Loucy (cell line): ENCODE results near the gene ROBO2.

Source experiments
- H2AFZ ChIP-seq: fragments of 200-600 bp; sonication (generic); 2 replicates; pipeline ENCODE4 v1.6.0; 2016; ENCODE audit warnings: antibody characterized with exemption, mild to moderate bottlenecking, low read length, moderate library complexity
- H3F3A ChIP-seq: fragments of 200-600 bp; 2 replicates; pipeline ENCODE4 v1.6.0; 2016; ENCODE audit warnings: antibody characterized with exemption, low read depth, mild to moderate bottlenecking
- H3K27me3 ChIP-seq: fragments of 200-600 bp; sonication (generic); 2 replicates; pipeline ENCODE4 v1.6.1; 2014; ENCODE audit warnings: low read length, mild to moderate bottlenecking; ENCODE audit not compliant: insufficient read depth, poor library complexity, severe bottlenecking
- H3K36me3 ChIP-seq: fragments of 200-600 bp; sonication (generic); 2 replicates; pipeline ENCODE4 v1.6.1; 2016; ENCODE audit warnings: low read length; ENCODE audit not compliant: insufficient read depth
- H3K4me1 ChIP-seq: fragments of 200-600 bp; sonication (generic); 2 replicates; pipeline ENCODE4 v1.5.1; 2014; ENCODE audit warnings: low read length, mild to moderate bottlenecking; ENCODE audit not compliant: insufficient read depth, poor library complexity, severe bottlenecking
- H3K4me2 ChIP-seq: fragments of 200-600 bp; sonication (generic); 2 replicates; pipeline ENCODE4 v1.6.0; 2014; ENCODE audit warnings: antibody characterized with exemption, low read length, low read depth, mild to moderate bottlenecking; ENCODE audit not compliant: poor library complexity, severe bottlenecking
- H3K4me3 ChIP-seq: fragments of 200-600 bp; sonication (generic); 2 replicates; pipeline ENCODE4 v1.5.1; 2014; ENCODE audit warnings: low read length, mild to moderate bottlenecking, mixed read lengths; ENCODE audit not compliant: poor library complexity, severe bottlenecking
- H3K79me2 ChIP-seq: fragments of 200-600 bp; sonication (generic); 2 replicates; pipeline ENCODE4 v1.6.1; 2014; ENCODE audit warnings: low read length; ENCODE audit not compliant: insufficient read depth
- H3K9ac ChIP-seq: fragments of 200-600 bp; sonication (generic); 2 replicates; pipeline ENCODE4 v1.6.0; 2014; ENCODE audit warnings: mild to moderate bottlenecking, low read depth, low read length, moderate library complexity; ENCODE audit not compliant: poor library complexity, severe bottlenecking
- H3K9me2 ChIP-seq: fragments of 200-600 bp; sonication (generic); replicated peaks from 2 replicates; pipeline ENCODE4 v1.6.1; 2016; ENCODE audit warnings: low read depth, low read length, mixed read lengths
- H3K9me3 ChIP-seq: fragments of 200-600 bp; sonication (generic); 2 replicates; pipeline ENCODE4 v1.6.1; 2014; ENCODE audit warnings: mild to moderate bottlenecking, antibody characterized with exemption, low read length, low read depth; ENCODE audit not compliant: insufficient read depth
- H4K20me1 ChIP-seq: fragments of 200-600 bp; sonication (generic); 2 replicates; pipeline ENCODE4 v1.6.0; 2014; ENCODE audit warnings: antibody characterized with exemption, low read length, mild to moderate bottlenecking; ENCODE audit not compliant: insufficient read depth, poor library complexity, severe bottlenecking
- CTCF ChIP-seq: fragments of 200-600 bp; sonication (generic); conservative IDR thresholded peaks from 2 replicates; pipeline ENCODE4 v1.5.1; 2014; ENCODE audit warnings: mild to moderate bottlenecking, antibody characterized with exemption, low read length
- EZH2phosphoT487 ChIP-seq: fragments of 200-600 bp; IDR thresholded peaks from 2 replicates; pipeline ENCODE4 v1.6.1; 2018; ENCODE audit warnings: antibody characterized with exemption, mild to moderate bottlenecking, moderate library complexity, borderline replicate concordance

The ROBO2 gene

GRCh38 chr3:77541203-77541922 lies 501.5 kb downstream of the ROBO2 start:
- no peaks in the 10 kb centered on the region for H3K27me3 ChIP-seq
- H2AFZ ChIP-seq: no peak overlapping the region
- H3K9me2 ChIP-seq: no peaks in the 10 kb centered on the region
- no peaks in the 10 kb centered on the region for H3F3A ChIP-seq
- no peak for TF ChIP-seq CTCF
- TF ChIP-seq EZH2phosphoT487: no peak
- no peaks in the 10 kb centered on the region for H4K20me1 ChIP-seq
- no peaks in the 10 kb centered on the region for H3K4me1 ChIP-seq
- H3K36me3 ChIP-seq: no peaks in the 10 kb centered on the region
- no peaks in the 10 kb centered on the region for H3K79me2 ChIP-seq
- H3K9ac ChIP-seq: no peak overlapping the region
- no peak overlapping the region for H3K4me2 ChIP-seq
- H3K4me3 ChIP-seq: no peak overlapping the region
- no peaks in the 10 kb centered on the region for H3K9me3 ChIP-seq

GRCh38 chr3:77546246-77546645 lies 506.3 kb downstream of the ROBO2 start:
- H3K9ac ChIP-seq: no peak overlapping the region
- H3F3A ChIP-seq: no peaks in the 10 kb centered on the region
- no peak overlapping the region for H3K4me3 ChIP-seq
- no peaks in the 10 kb centered on the region for H3K4me1 ChIP-seq
- H3K4me2 ChIP-seq: no peak overlapping the region
- TF ChIP-seq CTCF: no peak
- no peak for TF ChIP-seq EZH2phosphoT487
- H4K20me1 ChIP-seq: no peaks in the 10 kb centered on the region
- H3K9me3 ChIP-seq: no peaks in the 10 kb centered on the region
- no peaks in the 10 kb centered on the region for H3K9me2 ChIP-seq
- no peaks in the 10 kb centered on the region for H3K36me3 ChIP-seq
- no peaks in the 10 kb centered on the region for H3K27me3 ChIP-seq
- H2AFZ ChIP-seq: no peak overlapping the region
- H3K79me2 ChIP-seq: no peaks in the 10 kb centered on the region

- H4K20me1 ChIP-seq: no peaks in the 10 kb centered on the region
- no peaks in the 10 kb centered on the region for H3K9me2 ChIP-seq
- H3K4me2 ChIP-seq: no peak overlapping the region
- TF ChIP-seq EZH2phosphoT487: no peak
- H3K4me3 ChIP-seq: no peak overlapping the region
- no peaks in the 10 kb centered on the region for H3K9me3 ChIP-seq
- H3F3A ChIP-seq: no peaks in the 10 kb centered on the region
- no peak overlapping the region for H2AFZ ChIP-seq
- no peaks in the 10 kb centered on the region for H3K36me3 ChIP-seq
- H3K9ac ChIP-seq: no peak overlapping the region
- no peaks in the 10 kb centered on the region for H3K79me2 ChIP-seq
- H3K4me1 ChIP-seq: no peaks in the 10 kb centered on the region
- no peaks in the 10 kb centered on the region for H3K27me3 ChIP-seq
Measured at GRCh38 chr3:77549034-77549433, 509.1 kb downstream of the ROBO2 start.

GRCh38 chr3:77553240-77553639 lies 513.3 kb downstream of the ROBO2 start:
- Histone ChIP-seq H3K9ac (no peak overlapping the region), H3K36me3 (no peaks in the 10 kb centered on the region), H3K4me2 (no peak overlapping the region), H3K9me3 (no peaks in the 10 kb centered on the region), H2AFZ (no peak overlapping the region), H3K27me3 (no peaks in the 10 kb centered on the region), H3K9me2 (no peaks in the 10 kb centered on the region), H3F3A (no peaks in the 10 kb centered on the region), H3K4me3 (no peak overlapping the region), H3K4me1 (no peaks in the 10 kb centered on the region), H3K79me2 (no peaks in the 10 kb centered on the region), H4K20me1 (no peaks in the 10 kb centered on the region)
- no peak for TF ChIP-seq CTCF
- TF ChIP-seq EZH2phosphoT487: no peak
